Measurements from ENCODE around the gene ANO8.

DNA sequence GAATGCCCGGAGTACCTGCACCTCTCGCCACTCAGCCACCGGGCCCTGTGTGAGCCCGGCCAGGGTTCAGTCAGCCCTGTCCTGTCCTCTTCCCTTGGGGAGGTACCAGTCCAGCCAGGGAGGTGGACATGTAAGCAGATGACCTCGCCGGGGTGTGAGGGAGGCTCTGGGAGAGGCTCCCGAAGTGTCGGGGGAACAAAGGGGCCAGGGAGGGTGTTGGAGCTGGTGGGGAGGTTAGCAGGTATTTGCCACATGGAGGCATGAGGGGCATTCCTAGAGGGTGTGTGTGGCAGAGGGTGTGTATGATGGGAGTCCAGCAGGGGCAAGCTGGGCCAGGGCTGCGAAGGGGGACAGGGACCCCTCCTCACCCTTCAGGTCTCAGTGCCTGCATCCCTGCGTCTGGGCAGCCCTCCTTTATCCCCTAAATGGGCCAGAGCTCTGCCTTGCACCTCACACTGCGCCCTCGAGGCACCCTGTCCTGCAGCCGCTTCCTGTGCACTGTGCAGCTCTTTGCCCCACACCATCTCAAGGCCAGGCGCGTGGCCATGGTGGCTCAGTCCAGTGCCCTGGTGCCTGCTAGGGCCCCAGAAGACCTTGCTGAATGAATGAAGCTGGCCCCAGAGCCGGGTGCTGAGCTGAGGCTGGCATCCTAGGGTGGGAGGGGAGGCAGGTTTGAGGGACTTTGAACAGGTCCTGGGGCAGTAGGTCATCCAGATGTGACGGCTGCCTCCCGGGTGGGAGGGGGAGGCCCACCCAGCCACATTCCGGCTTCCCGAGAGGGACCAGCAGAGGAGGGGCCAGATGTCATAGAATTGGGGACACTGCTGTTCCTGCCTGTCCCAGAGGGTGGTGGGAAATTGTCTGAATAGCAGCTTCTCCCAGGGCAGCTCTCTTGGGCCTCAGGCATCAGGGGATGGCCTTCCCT lies 22.2 kb downstream of the ANO8 start:
- no peak for TF ChIP-seq POLR2AphosphoS5 (IDR thresholded peaks at IDR 0.05)
- TF ChIP-seq, protein P1, sequence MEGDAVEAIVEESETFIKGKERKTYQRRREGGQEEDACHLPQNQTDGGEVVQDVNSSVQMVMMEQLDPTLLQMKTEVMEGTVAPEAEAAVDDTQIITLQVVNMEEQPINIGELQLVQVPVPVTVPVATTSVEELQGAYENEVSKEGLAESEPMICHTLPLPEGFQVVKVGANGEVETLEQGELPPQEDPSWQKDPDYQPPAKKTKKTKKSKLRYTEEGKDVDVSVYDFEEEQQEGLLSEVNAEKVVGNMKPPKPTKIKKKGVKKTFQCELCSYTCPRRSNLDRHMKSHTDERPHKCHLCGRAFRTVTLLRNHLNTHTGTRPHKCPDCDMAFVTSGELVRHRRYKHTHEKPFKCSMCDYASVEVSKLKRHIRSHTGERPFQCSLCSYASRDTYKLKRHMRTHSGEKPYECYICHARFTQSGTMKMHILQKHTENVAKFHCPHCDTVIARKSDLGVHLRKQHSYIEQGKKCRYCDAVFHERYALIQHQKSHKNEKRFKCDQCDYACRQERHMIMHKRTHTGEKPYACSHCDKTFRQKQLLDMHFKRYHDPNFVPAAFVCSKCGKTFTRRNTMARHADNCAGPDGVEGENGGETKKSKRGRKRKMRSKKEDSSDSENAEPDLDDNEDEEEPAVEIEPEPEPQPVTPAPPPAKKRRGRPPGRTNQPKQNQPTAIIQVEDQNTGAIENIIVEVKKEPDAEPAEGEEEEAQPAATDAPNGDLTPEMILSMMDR (IDR thresholded peaks at IDR 0.05): no peak
